CD4-positive, CD25-positive, alpha-beta regulatory T cell (primary cell): Measurements from ENCODE around the gene PCDHA1. TPM values are rescaled to one million over a fixed set of nuclear protein-coding genes. Genes with fewer than 3 reads are reported as not detected.

Experiments used
- ATAC-seq, 2 donors: fragments of 150-1000 bp; cut with Tn5 transposase; one replicate each; pipeline ENCODE4 v1.10.0; 2021; ENCODE audit warnings: low read depth in 2 of 2, moderate number of reproducible peaks in 2 of 2, moderate library complexity in 1 of 2
- DNase-seq, 3 donors: peaks; one replicate each; pipeline versions ENCODE4 v3.0.0 to v3.0.0-alpha.2; 2012 to 2022; ENCODE audit warnings: mixed read lengths in 1 of 3
- H3K27ac ChIP-seq: one replicate; pipeline ENCODE4 v1.7.0; 2013; ENCODE audit warnings: mild to moderate bottlenecking, low read length; ENCODE audit not compliant: insufficient read depth, poor library complexity, severe bottlenecking
- H3K27me3 ChIP-seq: one replicate; pipeline ENCODE4 v1.7.0; 2013; ENCODE audit warnings: low read length; ENCODE audit not compliant: control insufficient read depth, insufficient read depth
- H3K36me3 ChIP-seq: one replicate; pipeline ENCODE4 v1.7.0; 2013; ENCODE audit warnings: mild to moderate bottlenecking, low read length, moderate library complexity; ENCODE audit not compliant: control insufficient read depth, insufficient read depth
- H3K4me1 ChIP-seq: 2 replicates; pipeline ENCODE4 v1.7.0; 2013; ENCODE audit warnings: mild to moderate bottlenecking, low read length; ENCODE audit not compliant: insufficient read depth, control insufficient read depth, poor library complexity, severe bottlenecking
- H3K4me3 ChIP-seq: one replicate; pipeline ENCODE4 v1.7.0; 2013; ENCODE audit warnings: low read depth, mild to moderate bottlenecking, low read length, moderate library complexity
- H3K9me3 ChIP-seq, 2 experiments: 1 replicate in 1 of 2; 2 replicates in 1 of 2; pipeline ENCODE4 v1.7.0; 2013; ENCODE audit warnings: low read length in 2 of 2, mild to moderate bottlenecking in 1 of 2, moderate library complexity in 1 of 2; ENCODE audit not compliant: control insufficient read depth in 2 of 2
- H3K27ac Mint-ChIP-seq, 3 donors: one replicate each; pipeline ENCODE4 v1.8.0; 2020 to 2022; ENCODE audit warnings: mild to moderate bottlenecking in 3 of 3, mixed read lengths in 3 of 3, moderate library complexity in 2 of 3
- H3K27me3 Mint-ChIP-seq: one replicate; pipeline ENCODE4 v1.8.0; 2022; ENCODE audit warnings: mild to moderate bottlenecking, mixed read lengths
- H3K36me3 Mint-ChIP-seq: one replicate; pipeline ENCODE4 v1.8.0; 2020; ENCODE audit warnings: mixed read lengths
- H3K4me1 Mint-ChIP-seq, 4 donors: one replicate each; pipeline ENCODE4 v1.8.0; 2020 to 2022; ENCODE audit warnings: mixed read lengths in 4 of 4, mild to moderate bottlenecking in 1 of 4
- H3K4me3 Mint-ChIP-seq, 4 donors: one replicate each; pipeline ENCODE4 v1.8.0; 2020 to 2022; ENCODE audit warnings: mild to moderate bottlenecking in 4 of 4, mixed read lengths in 4 of 4, moderate library complexity in 3 of 4
- H3K9me3 Mint-ChIP-seq, 7 donors: one replicate each; pipeline ENCODE4 v1.8.0; 2020 to 2022; ENCODE audit warnings: mixed read lengths in 7 of 7, mild to moderate bottlenecking in 3 of 7, moderate library complexity in 2 of 7
- polyA plus RNA-seq, 4 donors: library from polyadenylated mRNA; unstranded; fragments of 300-500 nt; fragmentation: Illumina TruSeq; gene quantifications; one replicate each; pipeline ENCODE4 v1.2.3, GENCODE V29; 2021
- total RNA-seq: library from RNA; stranded (reverse); gene quantifications from one replicate; pipeline ENCODE4 v1.2.3, GENCODE V29; 2022

The PCDHA1 gene
- total and polyA plus RNA-seq, 5 donors from 2014 or later, result not detected

DNA sequence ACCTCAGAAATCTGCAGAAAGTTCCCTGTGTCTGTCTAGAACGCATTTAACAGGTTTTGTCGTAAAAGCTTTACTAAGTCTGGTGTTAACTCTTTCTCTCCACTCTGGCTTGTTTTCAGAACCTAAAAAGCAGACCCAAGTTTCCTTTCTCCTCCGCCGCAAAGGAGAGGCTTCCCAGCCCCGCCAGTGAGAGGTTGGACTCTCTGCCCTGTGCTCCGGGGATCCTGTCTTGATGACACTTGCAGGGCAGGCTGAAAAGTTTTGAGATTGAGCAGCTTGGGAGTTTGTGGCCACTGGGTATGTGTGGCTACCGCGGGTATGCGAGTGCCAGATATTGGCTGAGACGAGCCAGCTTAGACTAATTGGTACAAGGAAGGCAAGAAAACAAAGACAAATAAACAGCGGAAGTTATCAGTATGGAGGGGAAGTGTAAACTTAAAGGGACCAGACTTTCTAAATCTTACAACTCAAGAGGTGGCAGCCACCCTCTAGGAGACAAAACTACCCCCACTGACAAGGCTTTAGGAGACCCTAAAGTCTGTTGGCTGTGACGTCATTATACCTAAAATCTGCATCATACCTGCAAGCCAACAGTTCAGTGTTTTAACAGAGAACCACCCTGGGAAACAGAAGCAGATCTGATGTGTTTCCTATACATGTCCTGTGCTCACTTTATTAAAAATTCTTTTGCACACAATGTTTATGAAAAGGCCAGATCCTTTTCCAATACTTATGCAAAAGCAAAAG, 224.3 kb downstream of the PCDHA1 start:
- Histone ChIP-seq H3K4me3 (no peak overlapping the region), H3K27ac (no peak overlapping the region), H3K9me3 (no peaks in the 10 kb centered on the region), H3K36me3 (no peaks in the 10 kb centered on the region), H3K27me3 (peaks cover 2% of the 10 kb centered on the region), H3K4me1 (no peaks in the 10 kb centered on the region)
- Mint-ChIP-seq H3K4me3 (no peak overlapping the region), H3K9me3 (peaks cover 0 to 5% (median 1%) of the 10 kb centered on the region in 7 donors), H3K4me1 (no peaks in the 10 kb centered on the region), H3K27me3 (no peaks in the 10 kb centered on the region), H3K36me3 (no peaks in the 10 kb centered on the region), H3K27ac (no peak overlapping the region)
- DNase-seq (no peak), ATAC-seq (no peak)

DNA sequence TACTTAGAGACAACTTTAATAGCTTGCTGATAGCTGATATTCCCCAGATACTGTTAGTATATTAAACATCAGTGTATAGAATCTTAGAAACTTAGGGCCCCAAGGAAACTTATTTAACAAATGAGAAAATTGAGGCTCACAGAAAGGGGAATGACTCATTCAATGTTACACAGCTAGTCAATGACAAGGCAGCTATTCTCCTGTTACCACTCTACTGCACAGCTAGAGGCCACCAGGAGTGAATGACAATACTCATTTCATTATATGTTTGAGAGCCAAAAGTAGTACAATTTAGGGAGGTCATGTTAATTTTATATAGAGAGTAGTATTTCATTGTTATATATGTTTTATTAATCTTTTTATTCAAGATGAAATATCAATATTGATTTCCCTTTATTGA, 232.0 kb downstream of the PCDHA1 start:
- no peaks in the 10 kb centered on the region for H3K4me1 Mint-ChIP-seq
- ATAC-seq (no peak), DNase-seq (no peak)
- H3K27ac ChIP-seq, result no peak overlapping the region
- H3K27me3 ChIP-seq, result no peaks in the 10 kb centered on the region
- no peak overlapping the region for H3K4me3 Mint-ChIP-seq
- H3K4me1 ChIP-seq, result no peaks in the 10 kb centered on the region
- H3K4me3 ChIP-seq, result no peak overlapping the region
- H3K9me3 ChIP-seq, result no peaks in the 10 kb centered on the region
- H3K9me3 Mint-ChIP-seq, result peaks cover 0 to 4% (median 0%) of the 10 kb centered on the region in 7 donors
- H3K27me3 Mint-ChIP-seq, result no peaks in the 10 kb centered on the region
- no peaks in the 10 kb centered on the region for H3K36me3 Mint-ChIP-seq
- H3K36me3 ChIP-seq, result no peaks in the 10 kb centered on the region
- no peak overlapping the region for H3K27ac Mint-ChIP-seq

DNA sequence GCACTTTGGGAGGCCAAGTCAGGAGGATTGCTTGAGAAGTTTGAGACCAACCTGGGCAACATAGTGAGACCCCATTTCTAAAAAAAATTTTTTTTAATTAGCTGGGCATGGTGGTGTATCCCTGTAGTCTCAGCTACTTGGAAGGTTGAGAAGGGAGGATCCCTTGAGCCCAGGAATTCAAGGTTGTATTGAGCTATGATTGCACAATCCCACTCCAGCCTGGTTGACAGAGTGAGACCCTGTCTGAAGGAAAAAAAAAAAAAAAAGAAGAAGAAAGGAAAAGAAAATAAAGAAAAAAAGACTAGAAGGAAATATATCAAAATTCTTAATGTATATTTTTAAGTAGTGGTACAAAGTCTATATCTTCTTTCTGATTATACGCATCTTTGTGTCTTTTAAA, 236.4 kb downstream of the PCDHA1 start:
- DNase-seq (no peak), ATAC-seq (no peak)
- Mint-ChIP-seq H3K9me3 (peaks cover 0 to 7% (median 3%) of the 10 kb centered on the region in 7 donors), H3K27me3 (no peaks in the 10 kb centered on the region), H3K4me1 (no peaks in the 10 kb centered on the region), H3K4me3 (no peak overlapping the region), H3K36me3 (no peaks in the 10 kb centered on the region), H3K27ac (no peak overlapping the region)
- Histone ChIP-seq H3K9me3 (peaks cover 0 to 5% of the 10 kb centered on the region in 2 experiments), H3K36me3 (no peaks in the 10 kb centered on the region), H3K27ac (no peak overlapping the region), H3K4me3 (no peak overlapping the region), H3K4me1 (no peaks in the 10 kb centered on the region), H3K27me3 (no peaks in the 10 kb centered on the region)

DNA sequence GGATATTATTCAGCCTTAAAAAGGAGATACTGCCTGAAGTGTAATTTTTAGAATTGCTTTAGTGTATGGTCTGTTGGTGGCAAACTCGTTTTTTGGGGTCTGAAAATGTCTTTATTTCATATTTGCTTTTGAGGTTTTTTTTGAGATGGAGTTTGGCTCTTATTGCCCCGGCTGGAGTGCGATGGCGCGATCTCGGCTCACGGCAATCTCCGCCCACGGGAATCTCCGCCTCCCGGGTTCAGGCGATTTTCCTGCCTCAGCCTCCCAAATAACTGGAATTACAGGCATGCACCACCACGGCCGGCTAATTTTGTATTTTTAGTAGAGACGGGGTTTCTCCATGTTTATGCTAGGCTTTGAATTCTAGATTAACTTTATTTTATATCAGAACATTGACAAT, 245.1 kb downstream of the PCDHA1 start:
- Mint-ChIP-seq H3K4me3 (no peak overlapping the region), H3K9me3 (peaks cover 0 to under 1% (median 0%) of the 10 kb centered on the region in 7 donors), H3K27me3 (no peaks in the 10 kb centered on the region), H3K27ac (no peak overlapping the region), H3K4me1 (no peaks in the 10 kb centered on the region), H3K36me3 (no peaks in the 10 kb centered on the region)
- Histone ChIP-seq H3K36me3 (no peaks in the 10 kb centered on the region), H3K4me3 (no peak overlapping the region), H3K9me3 (no peaks in the 10 kb centered on the region), H3K27me3 (no peaks in the 10 kb centered on the region), H3K27ac (no peak overlapping the region), H3K4me1 (no peaks in the 10 kb centered on the region)
- no peak for DNase-seq
- no peak for ATAC-seq

DNA sequence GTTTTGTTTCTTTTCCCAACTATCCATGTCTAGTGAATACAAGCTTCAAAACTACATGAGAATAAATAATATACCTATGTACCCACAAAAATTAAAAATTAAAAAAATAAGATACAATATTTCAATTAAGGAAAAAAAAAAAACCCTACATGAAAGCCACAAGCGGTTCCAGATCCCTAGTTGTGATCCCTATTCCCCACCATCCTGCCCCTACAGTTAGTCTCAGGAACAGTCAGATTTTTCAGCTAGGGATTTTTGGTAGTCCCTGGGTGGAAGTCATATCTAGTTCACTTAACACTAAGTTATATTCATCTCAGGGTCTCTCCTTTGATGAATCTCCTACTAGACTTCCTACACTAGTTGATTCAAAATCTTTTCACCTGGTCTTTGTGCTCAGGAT, 246.7 kb downstream of the PCDHA1 start:
- DNase-seq, result no peak
- H3K27ac Mint-ChIP-seq, result no peak overlapping the region

DNA sequence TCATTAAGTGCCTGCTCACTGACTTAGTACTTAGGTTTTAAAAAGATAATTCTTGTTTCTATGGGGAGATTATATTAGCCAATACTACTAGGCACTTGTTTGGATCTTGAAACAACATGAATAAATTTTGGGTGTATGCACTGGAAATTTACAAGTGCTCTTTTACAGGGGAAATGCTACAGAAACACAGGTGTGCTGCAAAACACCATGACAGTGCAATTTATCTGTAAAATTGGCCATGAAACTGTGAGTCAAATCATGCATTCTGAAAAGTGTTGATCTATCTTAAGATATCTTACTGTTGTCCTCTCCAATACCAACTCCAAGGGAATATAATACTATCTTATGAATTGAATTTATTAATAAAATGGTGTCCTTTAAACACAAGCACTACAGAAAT, 253.1 kb downstream of the PCDHA1 start:
- H3K9me3 Mint-ChIP-seq, result peaks cover 0 to 5% (median 2%) of the 10 kb centered on the region in 7 donors

More for the DNA sequence above, 246.7 kb downstream of the PCDHA1 start:
- Mint-ChIP-seq H3K36me3 (no peaks in the 10 kb centered on the region), H3K27me3 (no peaks in the 10 kb centered on the region), H3K4me1 (no peaks in the 10 kb centered on the region), H3K4me3 (no peak overlapping the region), H3K9me3 (peaks cover 0 to 2% (median 0%) of the 10 kb centered on the region in 7 donors)
- Histone ChIP-seq H3K4me1 (no peaks in the 10 kb centered on the region), H3K36me3 (no peaks in the 10 kb centered on the region), H3K27me3 (no peaks in the 10 kb centered on the region), H3K9me3 (no peaks in the 10 kb centered on the region), H3K27ac (no peak overlapping the region), H3K4me3 (no peak overlapping the region)
- ATAC-seq, result no peak

DNA sequence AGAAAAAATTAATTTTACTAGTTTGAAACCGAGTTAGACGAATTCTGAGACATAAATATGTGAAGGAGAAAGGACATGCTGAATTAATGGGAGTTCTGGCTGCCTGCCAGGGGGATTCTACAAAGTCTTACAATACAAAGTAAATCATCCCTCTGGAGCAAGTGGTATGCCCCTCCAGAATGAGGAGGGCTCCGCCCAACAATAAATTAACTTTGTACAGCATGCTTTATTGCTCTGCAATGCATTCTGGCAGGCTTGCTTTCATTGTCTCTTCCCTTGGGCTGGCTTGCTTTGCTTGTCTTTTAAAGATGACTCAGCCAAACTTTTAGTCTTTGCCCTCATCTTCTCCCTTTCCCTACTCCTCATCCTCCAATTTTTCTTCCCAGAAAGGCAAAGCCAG, 253.6 kb downstream of the PCDHA1 start:
- Mint-ChIP-seq H3K4me3 (no peak overlapping the region), H3K9me3 (peaks cover 0 to 9% (median 2%) of the 10 kb centered on the region in 7 donors), H3K27ac (no peak overlapping the region), H3K27me3 (no peaks in the 10 kb centered on the region), H3K36me3 (no peaks in the 10 kb centered on the region), H3K4me1 (no peaks in the 10 kb centered on the region)
- DNase-seq, result no peak
- Histone ChIP-seq H3K4me3 (no peak overlapping the region), H3K27ac (no peak overlapping the region), H3K27me3 (peaks cover 3% of the 10 kb centered on the region), H3K4me1 (no peaks in the 10 kb centered on the region), H3K36me3 (no peaks in the 10 kb centered on the region), H3K9me3 (peaks cover 2 to 16% of the 10 kb centered on the region in 2 experiments)
- ATAC-seq, result no peak

More for the DNA sequence above, 253.1 kb downstream of the PCDHA1 start:
- Mint-ChIP-seq H3K4me1 (no peaks in the 10 kb centered on the region), H3K4me3 (no peak overlapping the region), H3K27me3 (no peaks in the 10 kb centered on the region), H3K27ac (no peak overlapping the region), H3K36me3 (no peaks in the 10 kb centered on the region)
- Histone ChIP-seq H3K4me1 (no peaks in the 10 kb centered on the region), H3K27me3 (peaks cover 3% of the 10 kb centered on the region), H3K36me3 (no peaks in the 10 kb centered on the region), H3K27ac (no peak overlapping the region), H3K4me3 (no peak overlapping the region), H3K9me3 (peaks cover 2 to 16% of the 10 kb centered on the region in 2 experiments)
- DNase-seq (no peak), ATAC-seq (no peak)
